ENCODE measurements around the gene SEMA5B. TPM values are rescaled to one million over a fixed set of nuclear protein-coding genes. Genes with fewer than 3 reads are reported as not detected.

Gene SEMA5B
- total RNA-seq, 2 donors from 2014 or later = 0.51 to 3.5 TPM

DNA sequence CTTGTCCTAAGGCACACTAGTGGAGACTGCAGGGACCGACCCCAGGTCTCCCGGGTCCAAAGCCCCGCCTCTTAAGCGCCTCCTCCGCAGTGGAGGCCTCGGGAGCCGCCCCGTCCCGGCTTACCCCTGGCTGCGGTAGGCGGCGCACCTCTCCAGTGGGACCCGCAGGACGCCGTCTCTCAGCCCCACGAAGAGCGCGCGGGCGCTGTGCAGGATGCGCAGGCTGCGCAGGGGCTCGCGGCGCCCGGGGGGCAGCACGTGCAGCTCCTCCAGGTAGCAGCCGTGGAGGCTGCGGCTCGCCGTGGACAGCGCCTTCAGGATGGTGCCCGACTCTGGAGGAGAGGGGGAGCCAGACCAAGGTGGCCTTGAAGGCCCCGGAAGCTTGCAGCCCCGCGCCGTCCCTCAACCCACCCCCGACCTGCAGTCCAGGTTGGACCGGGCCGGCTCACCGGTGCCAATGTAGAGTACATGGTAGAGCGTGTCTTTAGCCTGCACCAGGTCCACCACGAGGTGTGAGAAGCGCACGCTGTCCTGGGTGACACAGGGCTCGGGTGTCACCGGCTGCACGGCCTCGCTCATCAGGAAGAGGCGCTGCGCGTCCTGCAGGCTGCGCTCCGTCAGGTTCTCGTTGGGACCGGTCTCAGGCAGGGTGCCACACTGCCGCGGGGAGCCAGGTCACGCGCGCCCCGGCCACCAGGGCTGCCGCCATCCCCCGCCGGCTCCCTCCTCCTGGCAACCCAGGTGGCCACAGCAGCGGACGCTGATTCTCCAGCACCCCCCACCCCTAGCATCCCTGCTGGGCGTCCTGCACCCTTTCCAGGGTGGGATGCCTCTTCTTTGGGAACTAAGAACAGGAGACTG is 105.5 kb downstream of the SEMA5B start:
- no peak for TF ChIP-seq CTCF (IDR thresholded peaks at IDR 0.05)
- DNase-seq (ENCODE audit: low spot score) = no peak
- no peaks in the 10 kb centered on the region for H3K4me1 ChIP-seq
- H3K4me3 ChIP-seq = no peak overlapping the region
- no peaks in the 10 kb centered on the region for H3K9me3 ChIP-seq
- no peak overlapping the region for H3K27ac ChIP-seq
- H3K27me3 ChIP-seq = no peaks in the 10 kb centered on the region
- no peaks in the 10 kb centered on the region for H3K36me3 ChIP-seq

GRCh38 chr3:122920986-122921385 is 106.6 kb downstream of the SEMA5B start:
- no peak overlapping the region for H3K4me3 ChIP-seq
- no peak for TF ChIP-seq CTCF (IDR thresholded peaks at IDR 0.05)
- H3K27ac ChIP-seq = no peak overlapping the region
- no peaks in the 10 kb centered on the region for H3K27me3 ChIP-seq
- no peaks in the 10 kb centered on the region for H3K9me3 ChIP-seq
- no peaks in the 10 kb centered on the region for H3K4me1 ChIP-seq
- no peak for DNase-seq (ENCODE audit: low spot score)
- no peaks in the 10 kb centered on the region for H3K36me3 ChIP-seq

GRCh38 chr3:122919291-122919610 is 108.3 kb downstream of the SEMA5B start:
- Histone ChIP-seq H3K4me1 (no peaks in the 10 kb centered on the region), H3K27ac (no peak overlapping the region), H3K36me3 (no peaks in the 10 kb centered on the region), H3K27me3 (no peaks in the 10 kb centered on the region), H3K4me3 (no peak overlapping the region), H3K9me3 (no peaks in the 10 kb centered on the region)
- TF ChIP-seq CTCF (IDR thresholded peaks at IDR 0.05) = no peak
- no peak for DNase-seq (ENCODE audit: low spot score)

GRCh38 chr3:122918576-122919290 is 108.8 kb downstream of the SEMA5B start:
- no peaks in the 10 kb centered on the region for H3K4me1 ChIP-seq
- no peak for TF ChIP-seq CTCF (IDR thresholded peaks at IDR 0.05)
- no peaks in the 10 kb centered on the region for H3K36me3 ChIP-seq
- H3K27me3 ChIP-seq = no peaks in the 10 kb centered on the region
- DNase-seq (ENCODE audit: low spot score) = no peak
- H3K9me3 ChIP-seq = no peaks in the 10 kb centered on the region
- H3K4me3 ChIP-seq = no peak overlapping the region
- H3K27ac ChIP-seq = no peak overlapping the region

- Histone ChIP-seq H3K4me1 (no peaks in the 10 kb centered on the region), H3K9me3 (no peaks in the 10 kb centered on the region), H3K27ac (no peak overlapping the region), H3K4me3 (no peak overlapping the region), H3K36me3 (no peaks in the 10 kb centered on the region), H3K27me3 (no peaks in the 10 kb centered on the region)
- DNase-seq (ENCODE audit: low spot score) = no peak
- no peak for TF ChIP-seq CTCF (IDR thresholded peaks at IDR 0.05)
These were observed 110.2 kb downstream of the SEMA5B start for GRCh38 chr3:122917412-122917811.

All from right atrium auricular region (tissue), 2 donors.